ENCODE results near the gene BCAM. TPM values are rescaled to one million over a fixed set of nuclear protein-coding genes. Genes with fewer than 3 reads are reported as not detected.

The BCAM gene
- total and polyA plus RNA-seq, 3 donors from 2014 or later = 67.8 to 128 (median 113) TPM

GRCh38 chr19:44799627-44800346 is 9.1 kb upstream of the BCAM start:
- no peak for DNase-seq
- no peaks in the 10 kb centered on the region for H3K36me3 ChIP-seq (ENCODE audit: low read depth, missing control alignments)
- TF ChIP-seq CTCF (IDR thresholded peaks at IDR 0.05) (no peak), POLR2A (IDR thresholded peaks at IDR 0.05) (no peak)
- WGBS, 2 donors = 80 to 82% methylated on average over 10 of the region's 10 CpGs
- no peaks in the 10 kb centered on the region for H3K9me3 ChIP-seq
- H3K4me1 ChIP-seq = no peaks in the 10 kb centered on the region
- H3K27ac ChIP-seq = no peak overlapping the region
- intact Hi-C loops (cut with DNase I; ENCODE audit: low total_unique reads) = no loop called here
- no peak overlapping the region for H3K4me3 ChIP-seq
- no peaks in the 10 kb centered on the region for H3K27me3 ChIP-seq

GRCh38 chr19:44800461-44800860 is 8.4 kb upstream of the BCAM start:
- TF ChIP-seq CTCF (IDR thresholded peaks at IDR 0.05) = peak; percentile 92 to 95 (median 94)
- no peak for TF ChIP-seq POLR2A (IDR thresholded peaks at IDR 0.05)
- peak; percentile 90 for DNase-seq
- intact Hi-C loops (cut with DNase I; ENCODE audit: low total_unique reads) = no loop called here
- H3K4me3 ChIP-seq = no peak overlapping the region
- H3K9me3 ChIP-seq = no peaks in the 10 kb centered on the region
- no peaks in the 10 kb centered on the region for H3K4me1 ChIP-seq
- H3K27me3 ChIP-seq = no peaks in the 10 kb centered on the region
- no peak overlapping the region for H3K27ac ChIP-seq
- no peaks in the 10 kb centered on the region for H3K36me3 ChIP-seq (ENCODE audit: low read depth, missing control alignments)
- WGBS, 2 donors = 28% methylated on average over 3 of the region's 3 CpGs; no CpG with 5 or more reads in 1 of the 2 donors

DNA sequence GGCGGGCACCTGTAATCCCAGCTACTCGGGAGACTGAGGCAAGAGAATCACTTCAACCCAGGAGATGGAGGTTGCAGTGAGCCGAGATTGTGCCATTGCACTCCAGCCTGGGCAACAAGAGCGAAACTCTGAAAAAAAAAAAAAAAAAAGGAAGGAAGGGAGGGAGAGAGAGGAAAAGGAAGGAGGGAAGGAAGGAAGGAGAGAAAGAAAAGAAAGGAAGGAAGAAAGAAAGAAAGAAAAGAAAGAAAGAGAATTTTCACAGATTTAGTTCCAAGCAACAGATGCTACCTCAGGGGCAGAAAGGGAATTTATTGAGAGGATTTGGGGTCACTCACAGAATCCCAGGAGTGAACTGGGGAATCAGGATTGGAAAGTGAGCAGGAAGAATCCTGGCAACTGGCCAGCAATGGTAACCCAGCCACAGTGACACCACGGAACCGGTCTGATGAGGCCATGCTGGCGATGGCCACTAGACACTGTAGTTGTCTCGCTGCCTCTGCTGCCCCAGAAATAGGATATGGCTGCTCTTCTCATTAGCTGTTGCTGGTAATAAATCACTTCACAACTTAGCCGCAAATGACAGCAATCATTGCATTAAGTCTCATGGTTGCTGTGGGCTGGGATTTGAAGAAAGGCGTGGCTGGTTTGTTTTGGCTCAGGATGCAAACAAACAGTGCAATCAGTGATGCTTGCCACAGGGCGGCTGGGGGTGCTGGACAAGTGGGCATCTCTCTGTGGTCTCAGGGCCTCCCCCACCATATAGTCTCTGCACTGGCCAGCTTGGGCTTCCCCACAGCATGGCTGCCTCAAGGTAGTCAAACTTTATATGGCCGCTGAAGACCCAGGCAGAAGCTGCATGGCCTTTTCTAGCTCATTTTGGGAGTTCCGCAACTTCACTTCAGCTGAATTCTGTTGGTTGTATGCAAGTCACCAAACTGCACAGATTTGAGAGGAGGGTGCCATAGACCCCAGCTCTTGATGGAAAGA is 5.2 kb upstream of the BCAM start:
- DNase-seq = no peak
- 93% methylated on average over 13 of the region's 13 CpGs for WGBS, 2 donors
- no peak overlapping the region for H3K4me3 ChIP-seq
- no peaks in the 10 kb centered on the region for H3K27me3 ChIP-seq
- intact Hi-C loops (cut with DNase I; ENCODE audit: low total_unique reads) = no loop called here
- peaks cover 10% of the 10 kb centered on the region for H3K4me1 ChIP-seq
- no peak overlapping the region for H3K27ac ChIP-seq
- H3K9me3 ChIP-seq = no peaks in the 10 kb centered on the region
- TF ChIP-seq CTCF (IDR thresholded peaks at IDR 0.05) = no peak
- no peaks in the 10 kb centered on the region for H3K36me3 ChIP-seq (ENCODE audit: low read depth, missing control alignments)

DNA sequence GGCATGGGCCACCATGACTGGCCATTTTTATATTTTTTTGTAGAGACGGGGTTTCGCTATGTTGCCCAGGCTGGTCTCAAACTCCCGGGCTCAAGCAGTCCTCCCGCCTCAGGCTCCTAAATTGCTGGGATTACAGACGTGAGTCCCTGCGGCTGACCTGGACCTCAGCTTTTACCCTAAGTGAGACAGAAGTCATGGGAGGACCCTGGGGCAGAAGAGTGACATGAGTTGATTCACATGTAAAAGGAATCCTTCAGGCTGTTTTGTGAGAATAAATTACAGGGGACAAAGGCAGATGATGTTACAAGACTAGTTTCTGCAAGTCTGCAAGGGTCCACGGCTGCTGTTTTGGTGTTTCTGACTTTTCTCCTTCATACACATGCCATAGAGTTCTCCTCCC is 2.6 kb upstream of the BCAM start:
- Histone ChIP-seq H3K9me3 (no peaks in the 10 kb centered on the region), H3K36me3 (ENCODE audit: low read depth, missing control alignments) (no peaks in the 10 kb centered on the region), H3K27ac (no peak overlapping the region), H3K4me1 (peaks cover 21% of the 10 kb centered on the region), H3K27me3 (no peaks in the 10 kb centered on the region), H3K4me3 (no peak overlapping the region)
- no peak for DNase-seq
- no peak for TF ChIP-seq CTCF (IDR thresholded peaks at IDR 0.05)
- TF ChIP-seq POLR2A (IDR thresholded peaks at IDR 0.05) = no peak
- intact Hi-C loops (cut with DNase I; ENCODE audit: low total_unique reads) = loop anchor here (5.0 kb wide), 1 partner anchor 36 kb away; no protein-coding TSS in a partner anchor
- 86 to 87% methylated on average over 7 of the region's 7 CpGs for WGBS, 2 donors
